Measurements from ENCODE around the gene DCUN1D4. TPM values are rescaled to one million over a fixed set of nuclear protein-coding genes. Genes with fewer than 3 reads are reported as not detected.

Gene DCUN1D4
- total and polyA plus RNA-seq, 2 donors (not counting 1 experiment from before 2014, with no cell fraction given) = 44.3 to 50.7 TPM

DNA sequence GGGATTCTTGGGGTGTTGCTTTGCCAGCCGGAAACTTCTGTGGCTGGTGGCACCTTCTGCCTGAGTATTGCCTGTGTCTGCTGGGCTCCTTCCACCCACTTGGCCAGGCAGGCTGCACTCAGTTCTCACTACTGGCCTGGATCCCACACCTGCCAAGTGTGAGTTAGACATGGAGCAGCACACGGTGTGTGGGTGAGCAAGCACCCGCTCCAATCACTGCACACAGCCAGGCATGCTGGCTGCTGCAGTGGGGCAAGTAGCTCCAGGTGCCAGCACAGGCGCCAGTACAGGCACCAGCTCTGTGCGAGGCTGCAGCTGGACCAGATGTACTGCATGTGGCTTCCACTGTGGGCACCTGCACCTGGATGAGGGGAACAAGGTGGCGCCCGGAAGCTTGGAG lies 23.9 kb downstream of the DCUN1D4 start:
- Histone ChIP-seq H3K36me3 (ENCODE audit: control insufficient read depth, insufficient read depth, low read length) (peaks cover 7% of the 10 kb centered on the region), H3K79me2 (ENCODE audit: control insufficient read depth, insufficient read depth, low read length) (peaks cover 4% of the 10 kb centered on the region)

DNA sequence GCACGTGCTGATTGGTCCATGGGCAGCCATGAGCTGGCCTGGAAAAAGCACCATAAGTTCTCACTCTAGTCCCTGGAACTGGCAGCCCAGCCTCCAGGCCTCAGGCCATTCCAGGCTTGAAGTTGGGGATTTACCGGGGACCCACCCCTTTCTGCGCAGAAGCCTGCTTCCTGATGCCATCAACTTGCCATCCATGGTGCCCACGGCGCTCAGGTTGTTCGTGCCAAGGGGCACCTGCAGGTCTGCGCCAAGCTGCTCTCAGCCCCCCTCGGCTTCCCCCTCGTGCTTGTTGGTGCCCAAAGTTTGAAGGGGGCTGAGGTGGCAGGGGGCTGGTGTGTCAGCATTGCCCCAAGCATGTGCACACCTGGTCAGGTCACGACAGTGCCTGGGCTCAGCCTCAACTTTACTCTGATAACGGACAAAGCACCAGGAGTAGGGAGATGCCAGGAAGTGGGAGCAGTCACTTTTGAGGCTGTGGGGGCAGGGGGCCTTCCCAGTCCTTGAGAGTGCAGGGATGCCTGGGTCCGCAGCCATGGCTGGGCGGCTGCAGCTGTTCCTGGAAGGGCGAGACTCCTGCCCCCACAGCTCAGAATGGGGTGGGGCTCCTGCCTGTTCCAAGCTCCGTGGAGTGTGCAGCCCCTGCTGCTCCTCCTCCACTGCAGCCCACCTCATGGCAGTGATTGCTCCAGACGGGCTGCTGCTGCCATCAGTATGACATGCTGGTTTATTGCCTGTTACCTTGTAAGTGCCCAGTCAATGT lies 24.9 kb downstream of the DCUN1D4 start:
- Histone ChIP-seq H3K27ac (ENCODE audit: insufficient read depth, low read length) (no peak overlapping the region), H3K36me3 (ENCODE audit: control insufficient read depth, insufficient read depth, low read length) (peaks cover 11% of the 10 kb centered on the region), H4K20me1 (ENCODE audit: control insufficient read depth, extremely low read depth, insufficient read depth, low read length) (no peaks in the 10 kb centered on the region), H3K27me3 (ENCODE audit: control insufficient read depth, insufficient read depth, low read length) (no peaks in the 10 kb centered on the region), H2AFZ (ENCODE audit: low read length) (no peak overlapping the region), H3K9me3 (ENCODE audit: control insufficient read depth, insufficient read depth, low read depth, low read length) (no peaks in the 10 kb centered on the region), H3K4me1 (ENCODE audit: control insufficient read depth, extremely low read depth, insufficient read depth, low read length) (no peaks in the 10 kb centered on the region), H3K79me2 (ENCODE audit: control insufficient read depth, insufficient read depth, low read length) (no peaks in the 10 kb centered on the region), H3K9ac (ENCODE audit: insufficient read depth, low read length) (no peak overlapping the region), H3K4me3 (replicated peaks in 1 of 4; ENCODE audit: control extremely low read depth in 1 of 4, insufficient read depth in 1 of 4, low read depth in 3 of 4, low read length in 4 of 4) (no peak overlapping the region), H3K4me2 (ENCODE audit: extremely low read depth, insufficient read depth, low read length) (no peak overlapping the region)
- TF ChIP-seq EZH2 (IDR thresholded peaks at IDR 0.05; ENCODE audit: low read length, missing control alignments) = no peak
- TF ChIP-seq, protein P1, sequence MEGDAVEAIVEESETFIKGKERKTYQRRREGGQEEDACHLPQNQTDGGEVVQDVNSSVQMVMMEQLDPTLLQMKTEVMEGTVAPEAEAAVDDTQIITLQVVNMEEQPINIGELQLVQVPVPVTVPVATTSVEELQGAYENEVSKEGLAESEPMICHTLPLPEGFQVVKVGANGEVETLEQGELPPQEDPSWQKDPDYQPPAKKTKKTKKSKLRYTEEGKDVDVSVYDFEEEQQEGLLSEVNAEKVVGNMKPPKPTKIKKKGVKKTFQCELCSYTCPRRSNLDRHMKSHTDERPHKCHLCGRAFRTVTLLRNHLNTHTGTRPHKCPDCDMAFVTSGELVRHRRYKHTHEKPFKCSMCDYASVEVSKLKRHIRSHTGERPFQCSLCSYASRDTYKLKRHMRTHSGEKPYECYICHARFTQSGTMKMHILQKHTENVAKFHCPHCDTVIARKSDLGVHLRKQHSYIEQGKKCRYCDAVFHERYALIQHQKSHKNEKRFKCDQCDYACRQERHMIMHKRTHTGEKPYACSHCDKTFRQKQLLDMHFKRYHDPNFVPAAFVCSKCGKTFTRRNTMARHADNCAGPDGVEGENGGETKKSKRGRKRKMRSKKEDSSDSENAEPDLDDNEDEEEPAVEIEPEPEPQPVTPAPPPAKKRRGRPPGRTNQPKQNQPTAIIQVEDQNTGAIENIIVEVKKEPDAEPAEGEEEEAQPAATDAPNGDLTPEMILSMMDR (conservative IDR thresholded peaks at IDR 0.05 in 1 of 2, IDR thresholded peaks at IDR 0.05 in 1 of 2; ENCODE audit: low read depth in 1 of 2, low read length in 2 of 2) = no peak
- no peak for DNase-seq (ENCODE audit: low read depth in 2 of 2)

More for the DNA sequence above, 23.9 kb downstream of the DCUN1D4 start:
- Histone ChIP-seq H4K20me1 (ENCODE audit: control insufficient read depth, extremely low read depth, insufficient read depth, low read length) (no peaks in the 10 kb centered on the region), H3K9me3 (ENCODE audit: control insufficient read depth, insufficient read depth, low read depth, low read length) (no peaks in the 10 kb centered on the region), H3K4me1 (ENCODE audit: control insufficient read depth, extremely low read depth, insufficient read depth, low read length) (no peaks in the 10 kb centered on the region), H3K9ac (ENCODE audit: insufficient read depth, low read length) (no peak overlapping the region), H3K27ac (ENCODE audit: insufficient read depth, low read length) (no peak overlapping the region), H3K4me2 (ENCODE audit: extremely low read depth, insufficient read depth, low read length) (no peak overlapping the region), H2AFZ (ENCODE audit: low read length) (no peak overlapping the region), H3K4me3 (replicated peaks in 1 of 4; ENCODE audit: control extremely low read depth in 1 of 4, insufficient read depth in 1 of 4, low read depth in 3 of 4, low read length in 4 of 4) (no peak overlapping the region), H3K27me3 (ENCODE audit: control insufficient read depth, insufficient read depth, low read length) (no peaks in the 10 kb centered on the region)
- no peak for DNase-seq (ENCODE audit: low read depth in 2 of 2)
- TF ChIP-seq, protein P1 (conservative IDR thresholded peaks at IDR 0.05 in 1 of 2, IDR thresholded peaks at IDR 0.05 in 1 of 2; ENCODE audit: low read depth in 1 of 2, low read length in 2 of 2) = no peak
- no peak for TF ChIP-seq EZH2 (IDR thresholded peaks at IDR 0.05; ENCODE audit: low read length, missing control alignments)

DNA sequence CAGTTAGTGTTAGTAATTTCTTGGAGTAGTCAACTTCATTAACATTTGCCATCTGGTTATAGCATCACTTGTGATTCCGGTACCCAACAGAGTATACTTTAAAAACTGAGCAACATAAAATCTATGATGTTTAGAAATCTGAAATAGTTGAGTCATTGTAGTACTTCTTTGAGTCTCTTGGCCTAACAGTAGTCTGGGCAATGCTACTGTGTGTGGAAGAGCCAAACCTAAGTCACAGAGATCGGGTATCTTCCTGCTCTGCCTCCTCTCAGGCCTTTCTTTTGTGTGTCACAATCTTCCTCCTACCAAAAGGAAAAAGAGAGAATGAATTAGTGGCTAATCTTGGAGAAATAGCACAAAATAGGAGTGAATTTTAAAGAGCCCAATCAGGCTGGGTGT lies 25.5 kb downstream of the DCUN1D4 start:
- TF ChIP-seq, protein P1 (conservative IDR thresholded peaks at IDR 0.05 in 1 of 2, IDR thresholded peaks at IDR 0.05 in 1 of 2; ENCODE audit: low read depth in 1 of 2, low read length in 2 of 2) = no peak
- no peak for TF ChIP-seq EZH2 (IDR thresholded peaks at IDR 0.05; ENCODE audit: low read length, missing control alignments)
- Histone ChIP-seq H4K20me1 (ENCODE audit: control insufficient read depth, extremely low read depth, insufficient read depth, low read length) (no peaks in the 10 kb centered on the region), H3K4me3 (replicated peaks in 1 of 4; ENCODE audit: control extremely low read depth in 1 of 4, insufficient read depth in 1 of 4, low read depth in 3 of 4, low read length in 4 of 4) (no peak overlapping the region), H3K9me3 (ENCODE audit: control insufficient read depth, insufficient read depth, low read depth, low read length) (no peaks in the 10 kb centered on the region), H3K9ac (ENCODE audit: insufficient read depth, low read length) (no peak overlapping the region), H3K4me1 (ENCODE audit: control insufficient read depth, extremely low read depth, insufficient read depth, low read length) (no peaks in the 10 kb centered on the region), H3K4me2 (ENCODE audit: extremely low read depth, insufficient read depth, low read length) (no peak overlapping the region), H3K27me3 (ENCODE audit: control insufficient read depth, insufficient read depth, low read length) (no peaks in the 10 kb centered on the region), H3K36me3 (ENCODE audit: control insufficient read depth, insufficient read depth, low read length) (peaks cover 11% of the 10 kb centered on the region), H3K79me2 (ENCODE audit: control insufficient read depth, insufficient read depth, low read length) (no peaks in the 10 kb centered on the region), H2AFZ (ENCODE audit: low read length) (no peak overlapping the region), H3K27ac (ENCODE audit: insufficient read depth, low read length) (no peak overlapping the region)
- DNase-seq (ENCODE audit: low read depth in 2 of 2) = no peak

Measured in fibroblast of lung (primary cell).